Right atrium auricular region (tissue), 2 donors: ENCODE results near the gene CALHM3. TPM values are rescaled to one million over a fixed set of nuclear protein-coding genes. Genes with fewer than 3 reads are reported as not detected.

Experiments used
- DNase-seq: peaks from one replicate; pipeline ENCODE4 v3.0.0-alpha.2; 2019; ENCODE audit warnings: low spot score
- H3K27ac ChIP-seq, 2 donors: fragments of 200-600 bp; sonication (generic); 1 replicate in 1 of 2; 2 replicates in 1 of 2; pipeline ENCODE4 v1.5.1; 2016 to 2019
- H3K27me3 ChIP-seq, 2 donors: fragments of 200-600 bp; sonication (generic); one replicate each; pipeline versions ENCODE4 v1.5.1 to v1.6.0; 2017 to 2019
- H3K36me3 ChIP-seq: fragments of 200-600 bp; sonication (generic); one replicate; pipeline ENCODE4 v1.5.1; 2016
- H3K4me1 ChIP-seq, 2 donors: fragments of 200-600 bp; sonication (generic); one replicate each; pipeline versions ENCODE4 v1.5.1 to v1.6.0; 2017 to 2019
- H3K4me3 ChIP-seq, 2 donors: fragments of 200-600 bp; sonication (generic); 1 replicate in 1 of 2; 2 replicates in 1 of 2; pipeline ENCODE4 v1.5.1; 2017 to 2019; ENCODE audit warnings: mild to moderate bottlenecking in 1 of 2, moderate library complexity in 1 of 2
- H3K9me3 ChIP-seq, 2 donors: fragments of 200-600 bp; sonication (generic); one replicate each; pipeline ENCODE4 v1.5.1; 2019
- total RNA-seq, 2 donors: library from RNA; depleted of rRNA; stranded (reverse); fragments of >200 nt; gene quantifications; one replicate each; pipeline ENCODE4 v1.1.0, GENCODE V29; 2016
- TF ChIP-seq, protein P1 (sequence below), 2 donors: fragments of 200-600 bp; sonication (generic); IDR thresholded peaks; one replicate each; pipeline ENCODE4 v1.5.1; 2019; ENCODE audit warnings: antibody characterized with exemption in 2 of 2

Gene CALHM3
- total RNA-seq, 2 donors from 2014 or later: not detected

DNA sequence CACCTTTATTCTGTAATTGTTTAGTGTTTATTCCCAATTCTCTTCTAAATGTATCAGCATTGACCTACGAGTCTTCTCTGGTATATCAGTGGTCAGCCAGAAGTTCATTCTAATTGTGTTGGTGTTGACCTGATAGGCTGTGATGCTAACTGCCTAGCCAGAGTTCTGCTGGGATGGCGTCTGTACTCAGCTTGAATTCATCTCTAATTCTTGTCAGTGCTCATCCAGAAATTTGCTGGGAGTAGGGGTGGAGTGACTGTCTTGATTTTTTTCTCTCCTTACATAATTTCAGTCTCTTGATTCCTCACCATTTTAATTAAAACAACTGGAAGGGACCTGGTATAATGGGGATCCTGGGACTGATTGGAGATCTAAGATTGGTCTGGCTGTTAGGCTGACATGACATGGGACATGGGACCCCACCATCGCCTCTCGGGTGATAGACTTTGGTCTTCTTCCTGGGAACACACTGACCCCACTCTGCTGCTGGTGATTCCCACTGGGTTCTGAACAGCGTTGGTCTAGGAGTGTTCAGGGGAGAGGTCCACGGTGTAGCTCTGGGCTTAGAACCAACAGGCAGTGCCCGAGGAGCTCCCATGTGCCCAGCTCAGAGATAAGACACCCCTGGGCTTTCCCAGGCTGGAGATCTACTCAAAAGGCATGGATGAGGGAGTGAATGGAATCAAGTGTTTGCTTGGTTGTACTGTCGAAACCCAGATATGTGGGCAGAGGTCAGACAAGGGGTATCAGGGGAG lies 18.3 kb upstream of the CALHM3 start:
- no peak overlapping the region for H3K27ac ChIP-seq
- H3K36me3 ChIP-seq: no peaks in the 10 kb centered on the region
- H3K4me3 ChIP-seq: no peak overlapping the region
- no peak for DNase-seq
- TF ChIP-seq, protein P1, sequence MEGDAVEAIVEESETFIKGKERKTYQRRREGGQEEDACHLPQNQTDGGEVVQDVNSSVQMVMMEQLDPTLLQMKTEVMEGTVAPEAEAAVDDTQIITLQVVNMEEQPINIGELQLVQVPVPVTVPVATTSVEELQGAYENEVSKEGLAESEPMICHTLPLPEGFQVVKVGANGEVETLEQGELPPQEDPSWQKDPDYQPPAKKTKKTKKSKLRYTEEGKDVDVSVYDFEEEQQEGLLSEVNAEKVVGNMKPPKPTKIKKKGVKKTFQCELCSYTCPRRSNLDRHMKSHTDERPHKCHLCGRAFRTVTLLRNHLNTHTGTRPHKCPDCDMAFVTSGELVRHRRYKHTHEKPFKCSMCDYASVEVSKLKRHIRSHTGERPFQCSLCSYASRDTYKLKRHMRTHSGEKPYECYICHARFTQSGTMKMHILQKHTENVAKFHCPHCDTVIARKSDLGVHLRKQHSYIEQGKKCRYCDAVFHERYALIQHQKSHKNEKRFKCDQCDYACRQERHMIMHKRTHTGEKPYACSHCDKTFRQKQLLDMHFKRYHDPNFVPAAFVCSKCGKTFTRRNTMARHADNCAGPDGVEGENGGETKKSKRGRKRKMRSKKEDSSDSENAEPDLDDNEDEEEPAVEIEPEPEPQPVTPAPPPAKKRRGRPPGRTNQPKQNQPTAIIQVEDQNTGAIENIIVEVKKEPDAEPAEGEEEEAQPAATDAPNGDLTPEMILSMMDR (IDR thresholded peaks at IDR 0.05): no peak
- no peaks in the 10 kb centered on the region for H3K9me3 ChIP-seq
- H3K4me1 ChIP-seq: peaks cover 0 to 23% of the 10 kb centered on the region in 2 donors
- H3K27me3 ChIP-seq: no peaks in the 10 kb centered on the region

DNA sequence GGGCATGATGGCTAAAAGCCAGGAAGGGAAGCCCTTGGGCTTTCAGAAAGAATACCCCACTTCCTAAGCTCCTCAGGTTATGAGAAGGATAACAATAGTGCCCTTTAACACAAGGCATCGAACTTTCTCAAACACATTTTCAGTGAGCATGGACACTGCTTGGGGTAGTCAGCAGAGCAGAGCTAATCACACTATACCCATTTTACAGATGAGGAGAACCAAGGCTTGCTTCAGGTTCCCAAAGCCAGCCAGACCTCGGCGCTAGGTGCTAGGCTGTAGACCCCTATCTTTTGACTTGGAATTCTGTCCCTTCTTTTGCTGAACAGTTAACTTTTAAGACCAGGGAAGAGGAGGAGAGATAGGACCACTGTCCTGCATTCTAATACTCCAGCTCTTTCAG lies 16.3 kb upstream of the CALHM3 start:
- Histone ChIP-seq H3K9me3 (no peaks in the 10 kb centered on the region), H3K4me3 (no peak overlapping the region), H3K36me3 (no peaks in the 10 kb centered on the region), H3K27ac (no peak overlapping the region), H3K4me1 (peaks cover 0 to 27% of the 10 kb centered on the region in 2 donors), H3K27me3 (no peaks in the 10 kb centered on the region)
- TF ChIP-seq, protein P1 (IDR thresholded peaks at IDR 0.05): no peak
- no peak for DNase-seq

DNA sequence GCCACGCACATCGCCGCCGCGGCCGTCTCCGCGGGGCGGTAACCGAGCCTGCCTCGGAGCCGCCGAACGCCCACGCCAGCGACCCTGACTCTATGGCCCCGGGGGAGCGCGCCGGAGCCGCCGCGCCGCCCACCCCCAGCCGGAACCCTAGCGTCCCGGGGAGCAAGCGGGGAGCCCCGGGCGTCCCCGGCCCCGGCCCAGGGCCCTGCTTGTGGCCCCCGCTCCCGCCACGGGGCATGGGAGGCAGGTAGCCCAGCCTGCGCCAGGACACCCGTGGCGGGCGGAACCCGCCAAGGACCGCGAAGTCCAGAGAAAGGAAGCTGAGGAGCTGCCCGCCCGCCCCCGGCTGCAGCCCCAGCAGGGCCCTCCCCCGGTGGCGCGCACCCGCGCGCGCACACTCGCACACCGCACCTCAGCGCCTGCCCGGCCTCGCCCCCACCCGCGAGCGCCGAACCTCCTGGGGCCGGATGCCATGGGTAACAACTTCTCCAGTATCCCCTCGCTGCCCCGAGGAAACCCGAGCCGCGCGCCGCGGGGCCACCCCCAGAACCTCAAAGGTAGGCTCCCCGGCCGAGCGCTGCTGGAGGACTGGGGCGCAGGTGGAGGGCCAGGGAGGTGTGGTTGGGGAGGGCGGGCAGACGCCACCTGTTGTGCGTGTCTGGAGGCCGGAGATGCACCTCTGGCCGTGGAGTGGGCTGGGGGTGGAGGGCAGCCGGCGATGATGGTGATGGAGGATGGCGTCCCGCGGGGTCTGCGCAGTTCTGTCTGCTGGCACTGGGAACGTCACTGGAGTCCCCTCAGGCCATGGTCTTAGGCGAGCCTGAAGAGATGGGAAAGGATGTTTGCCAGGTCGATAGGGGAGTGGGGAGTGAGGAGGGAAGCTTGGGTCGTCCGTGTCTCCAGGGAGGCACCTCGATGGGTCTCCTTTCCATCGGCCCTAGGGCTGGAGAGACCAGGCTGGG lies 15.2 kb upstream of the CALHM3 start:
- DNase-seq: no peak
- Histone ChIP-seq H3K4me3 (peak overlapping the region; percentile 40 to 61), H3K9me3 (no peaks in the 10 kb centered on the region), H3K36me3 (no peaks in the 10 kb centered on the region), H3K27ac (no peak overlapping the region), H3K4me1 (peaks cover 0 to 27% of the 10 kb centered on the region in 2 donors), H3K27me3 (no peaks in the 10 kb centered on the region)
- TF ChIP-seq, protein P1 (IDR thresholded peaks at IDR 0.05): no peak

DNA sequence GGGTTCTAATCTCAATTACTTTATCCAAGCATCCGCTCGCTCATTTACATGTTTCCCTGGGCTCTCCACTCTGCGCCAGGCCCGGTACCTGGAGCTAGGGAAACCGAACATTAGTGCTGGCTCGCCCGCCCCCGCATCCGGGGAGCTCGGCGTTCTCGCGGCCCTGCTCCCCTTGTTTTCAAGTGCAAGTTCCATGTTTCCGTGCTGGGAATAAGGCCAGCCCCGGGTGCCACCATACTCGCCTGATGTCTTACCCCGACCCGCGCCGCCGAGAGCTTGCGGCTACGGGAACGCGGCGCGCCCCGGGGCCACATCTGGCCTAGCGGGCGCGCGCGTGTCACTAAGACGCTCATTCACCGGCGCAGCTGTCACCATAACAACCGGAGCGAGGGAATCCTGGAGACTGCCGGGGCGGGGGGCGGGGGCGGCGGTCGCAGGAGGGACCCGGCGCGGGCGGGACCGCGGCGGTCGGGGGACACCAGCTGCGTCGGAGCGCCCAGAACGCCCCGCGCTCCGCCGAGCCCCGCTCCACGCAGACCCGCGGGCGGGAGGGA lies 14.4 kb upstream of the CALHM3 start, which contains the start of gene NEURL1:
TSS of gene NEURL1 (plus strand) at position 344 of the 554 bp plus-strand sequence. CDS start 683 bp downstream, outside the sequence.
- H3K4me1 ChIP-seq: peaks cover 0 to 27% of the 10 kb centered on the region in 2 donors
- peak within 1 kb of the TSS in 1 of 2 donors; percentile 4 for H3K27ac ChIP-seq
- peak within 1 kb of the TSS; percentile 40 to 61 for H3K4me3 ChIP-seq
- TF ChIP-seq, protein P1 (IDR thresholded peaks at IDR 0.05): no peak
- no peak for DNase-seq
- H3K27me3 ChIP-seq: no peaks in the 10 kb centered on the region
- H3K9me3 ChIP-seq: no peaks in the 10 kb centered on the region
- no peaks in the 10 kb centered on the region for H3K36me3 ChIP-seq

DNA sequence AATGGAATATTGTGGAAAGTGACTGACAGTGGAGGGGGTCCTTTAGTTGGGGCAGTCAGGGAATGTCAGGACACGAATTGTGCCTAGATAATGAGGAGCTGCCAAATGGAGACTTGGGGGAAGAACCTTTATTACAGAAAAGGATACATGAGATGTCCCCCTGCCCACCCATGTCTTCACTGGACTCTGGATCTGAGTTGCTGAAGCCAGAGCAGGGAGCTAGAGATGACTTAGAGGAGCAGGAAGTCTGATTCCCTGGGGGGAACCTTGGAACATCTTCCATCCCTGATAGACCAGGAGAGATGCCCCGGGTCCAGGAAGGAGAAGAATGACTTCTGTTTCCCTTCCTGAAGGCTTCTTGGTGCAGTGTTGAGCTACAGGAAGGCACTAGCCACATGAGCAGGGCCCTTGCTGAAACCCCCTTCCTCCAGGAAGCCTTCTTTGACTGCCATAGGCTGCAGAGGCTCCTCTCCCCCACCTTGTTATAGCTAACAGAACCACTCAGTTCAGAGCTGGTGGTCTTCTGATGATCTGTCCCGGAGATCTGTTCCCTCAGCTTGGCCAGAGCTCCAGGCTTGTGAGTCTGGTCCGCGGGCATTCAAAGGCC lies 13.7 kb upstream of the CALHM3 start:
- TF ChIP-seq, protein P1 (IDR thresholded peaks at IDR 0.05): no peak
- DNase-seq: no peak
- Histone ChIP-seq H3K27ac (peak overlapping the region in 1 of 2 donors; percentile 4), H3K27me3 (no peaks in the 10 kb centered on the region), H3K36me3 (no peaks in the 10 kb centered on the region), H3K4me1 (peaks cover 0 to 27% of the 10 kb centered on the region in 2 donors), H3K4me3 (peak overlapping the region in 1 of 2 donors; percentile 61), H3K9me3 (no peaks in the 10 kb centered on the region)
